GM12872 (cell line): ENCODE measurements around the gene ARHGAP42.

ENCODE experiments used
- CTCF ChIP-seq: IDR thresholded peaks from 3 replicates; pipeline ENCODE4 v1.5.1; 2011; ENCODE audit warnings: low read depth, mild to moderate bottlenecking, low read length, moderate library complexity; ENCODE audit not compliant: insufficient read depth

The ARHGAP42 gene

DNA sequence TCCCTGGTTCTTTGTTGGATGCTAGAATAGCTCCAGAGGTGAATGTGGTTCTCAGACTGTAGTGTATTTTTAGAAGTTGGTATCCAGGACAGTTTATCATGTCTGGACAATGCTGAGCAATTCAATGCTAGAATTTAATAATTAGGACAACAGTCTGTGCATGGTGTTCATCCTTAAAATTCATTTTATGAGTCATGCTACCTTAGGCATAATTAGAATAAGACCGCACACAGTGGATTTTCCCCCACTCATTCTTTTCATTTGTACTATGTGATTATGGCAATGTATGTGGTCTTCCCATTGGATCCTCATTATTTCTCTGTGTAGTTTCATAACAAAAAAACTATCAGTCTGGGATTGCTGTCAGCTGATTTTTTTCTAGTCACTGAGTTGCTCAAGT, 196.7 kb downstream of the ARHGAP42 start:
- no peak for TF ChIP-seq CTCF

GRCh38 chr11:100887659-100888058, 200.6 kb downstream of the ARHGAP42 start:
- TF ChIP-seq CTCF, result no peak

DNA sequence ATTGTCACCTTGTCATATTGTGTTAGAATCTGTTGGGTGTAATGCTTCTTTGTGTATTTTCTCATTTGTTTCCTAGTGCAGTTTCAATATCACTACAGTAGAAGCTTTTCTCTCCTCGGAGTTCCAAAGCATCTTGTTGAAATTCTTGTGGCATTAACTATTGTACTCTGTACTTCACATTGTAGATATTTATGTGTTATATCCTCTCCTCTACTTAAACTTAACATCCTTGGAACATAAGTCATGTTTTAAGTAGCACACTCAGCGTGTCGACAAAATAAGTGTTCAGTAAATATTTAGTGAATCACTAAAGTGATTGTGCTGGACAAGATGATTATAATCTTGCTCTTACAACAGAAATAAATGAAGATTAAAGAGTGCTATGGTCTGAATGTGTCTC, 201.7 kb downstream of the ARHGAP42 start:
- no peak for TF ChIP-seq CTCF

DNA sequence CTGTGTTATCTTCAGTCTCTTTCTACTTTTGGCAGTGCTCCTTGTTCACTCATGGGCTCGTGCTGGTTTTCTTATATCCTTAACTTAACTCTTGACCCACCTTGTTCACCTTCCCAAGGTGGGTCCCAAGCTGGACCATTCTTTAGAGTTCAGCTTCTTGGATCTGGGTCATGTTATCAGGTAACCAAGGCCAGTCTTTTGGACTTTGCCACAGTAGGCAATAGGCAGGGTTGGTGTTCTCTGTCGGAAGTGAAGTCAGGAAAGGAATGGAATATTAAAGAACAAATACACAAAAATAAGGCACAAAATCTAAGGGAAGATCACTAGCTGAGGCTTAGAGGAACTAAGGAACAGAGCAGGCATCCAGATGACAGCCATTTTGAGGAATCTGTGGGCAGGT, 202.7 kb downstream of the ARHGAP42 start:
- TF ChIP-seq CTCF, result no peak

DNA sequence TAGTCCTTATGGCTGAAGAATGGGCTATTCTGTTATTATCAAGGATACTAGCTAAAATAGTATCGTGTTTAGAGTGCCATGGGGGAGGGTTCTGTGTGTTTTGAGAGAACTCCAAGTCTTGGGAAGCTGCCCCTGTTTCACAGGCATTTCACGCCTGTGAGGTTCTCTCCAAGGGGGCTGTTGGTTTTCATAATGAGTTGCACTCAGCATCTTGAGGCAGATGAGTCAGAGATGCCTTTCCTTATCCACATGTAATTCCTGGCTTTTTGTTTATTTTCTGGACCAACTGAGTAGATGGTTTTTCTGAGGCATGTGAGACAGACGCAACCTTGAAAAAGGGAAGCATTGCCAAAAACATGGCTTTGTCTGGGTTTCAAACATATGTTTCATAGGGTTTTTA, 203.7 kb downstream of the ARHGAP42 start:
- TF ChIP-seq CTCF, result no peak

- no peak for TF ChIP-seq CTCF
These were observed 205.8 kb downstream of the ARHGAP42 start for GRCh38 chr11:100892886-100893285.

- TF ChIP-seq CTCF, result no peak
These were observed 208.4 kb downstream of the ARHGAP42 start for GRCh38 chr11:100895449-100895848.
